ENCODE measurements around the gene SLC9A8.
A peak's percentile ranks its signal among the peaks of the same experiment; 100 is the strongest.

SLC9A8 gene

GRCh38 chr20:49896204-49896603 is 83.6 kb downstream of the SLC9A8 start:
- no peak for DNase-seq

- no peak for DNase-seq
Measured at GRCh38 chr20:49899541-49900383, 87.1 kb downstream of the SLC9A8 start.

GRCh38 chr20:49901588-49901987 is 89.0 kb downstream of the SLC9A8 start:
- no peak for DNase-seq

DNA sequence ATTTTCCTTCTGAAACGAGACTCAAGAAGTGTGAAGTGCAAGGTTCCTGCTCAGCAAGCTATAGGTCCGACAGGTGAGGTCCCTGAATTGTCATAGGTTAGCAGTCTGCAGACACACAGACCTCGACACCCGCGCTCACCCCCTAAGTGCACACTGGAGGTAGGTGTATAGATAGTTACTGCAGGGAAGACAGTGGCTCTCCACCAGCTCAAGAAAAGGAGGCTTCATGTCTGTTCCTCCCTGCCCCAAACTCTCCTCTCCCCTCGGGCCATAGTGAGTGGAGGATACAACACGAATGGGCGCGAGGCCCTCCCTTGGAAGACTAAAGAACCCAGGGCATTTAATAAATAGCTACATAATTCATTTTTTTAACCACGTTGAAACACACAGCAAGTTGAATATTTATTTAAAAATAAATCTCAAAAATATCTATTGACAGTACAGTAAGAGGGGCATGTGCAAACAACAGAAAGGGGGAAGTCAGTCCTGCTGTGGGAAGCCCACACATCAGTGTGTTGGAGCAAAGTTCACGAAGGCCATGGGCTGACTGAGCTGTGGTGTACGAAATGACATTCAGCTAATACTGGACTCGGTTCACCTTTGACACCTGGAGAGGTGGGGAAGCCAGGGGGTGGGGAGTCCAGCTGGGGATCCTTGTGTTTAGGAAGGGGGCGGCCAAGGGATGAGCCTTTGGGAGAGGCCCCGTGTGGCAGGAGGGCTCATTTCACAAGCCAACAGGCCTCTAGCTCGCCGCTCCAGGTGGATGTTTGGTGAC is 92.0 kb downstream of the SLC9A8 start:
- DNase-seq: no peak

- DNase-seq: no peak
Measured at GRCh38 chr20:49905415-49906091, 92.9 kb downstream of the SLC9A8 start.

GRCh38 chr20:49906101-49906604 is 93.5 kb downstream of the SLC9A8 start:
- no peak for DNase-seq

- DNase-seq: no peak
Measured at GRCh38 chr20:49906615-49907154, 94.1 kb downstream of the SLC9A8 start.

DNA sequence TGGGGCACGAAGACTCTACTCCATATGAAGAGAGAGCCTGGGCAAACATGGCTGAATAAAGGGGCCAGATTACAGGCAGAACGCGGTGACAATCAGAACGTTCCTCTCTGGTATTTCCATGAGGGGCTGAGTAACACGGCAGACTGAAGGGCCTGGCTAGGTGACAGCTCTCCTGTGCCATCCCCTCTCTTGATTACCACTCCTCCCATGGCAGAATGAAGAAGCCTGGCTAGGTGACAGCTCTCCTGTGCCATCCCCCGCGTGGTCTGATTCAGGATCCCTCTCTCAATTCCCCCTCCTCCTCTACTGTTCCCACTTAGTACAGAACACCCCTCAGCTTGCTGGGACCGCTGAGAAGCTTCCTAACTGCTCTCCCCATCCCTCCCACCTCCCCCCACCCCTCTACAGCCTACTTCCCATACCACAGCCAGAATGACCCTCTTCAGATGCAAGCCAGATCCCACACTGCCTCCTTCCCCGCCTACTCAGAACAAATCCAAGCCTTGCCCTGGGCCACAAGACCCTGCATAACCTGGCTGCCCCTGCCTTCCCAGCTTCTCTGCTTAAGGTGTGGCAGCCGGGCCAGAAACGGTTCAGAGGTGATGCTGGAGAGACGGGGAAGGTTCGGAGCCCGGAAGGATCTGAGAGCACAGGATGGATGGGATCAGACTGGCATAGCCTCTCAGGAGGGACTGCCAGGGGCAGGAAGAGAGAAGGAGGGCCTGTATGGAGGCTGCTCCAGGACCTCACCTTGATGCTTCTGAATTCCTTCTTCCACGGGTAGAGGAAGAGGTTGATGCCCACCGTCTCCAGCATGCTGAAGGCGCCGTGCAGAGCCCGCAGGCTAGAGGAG is 95.0 kb downstream of the SLC9A8 start:
- DNase-seq: no peak

- DNase-seq: no peak
Measured at GRCh38 chr20:49908258-49908565, 95.6 kb downstream of the SLC9A8 start.

GRCh38 chr20:49909499-49910339 is 97.1 kb downstream of the SLC9A8 start:
- no peak for DNase-seq

GRCh38 chr20:49910340-49910706 is 97.7 kb downstream of the SLC9A8 start:
- no peak for DNase-seq

GRCh38 chr20:49913399-49914047 is 100.9 kb downstream of the SLC9A8 start:
- no peak for DNase-seq

- no peak for DNase-seq
Measured at GRCh38 chr20:49914310-49915117, 101.9 kb downstream of the SLC9A8 start.

GRCh38 chr20:49915118-49915379 is 102.4 kb downstream of the SLC9A8 start:
- no peak for DNase-seq

DNA sequence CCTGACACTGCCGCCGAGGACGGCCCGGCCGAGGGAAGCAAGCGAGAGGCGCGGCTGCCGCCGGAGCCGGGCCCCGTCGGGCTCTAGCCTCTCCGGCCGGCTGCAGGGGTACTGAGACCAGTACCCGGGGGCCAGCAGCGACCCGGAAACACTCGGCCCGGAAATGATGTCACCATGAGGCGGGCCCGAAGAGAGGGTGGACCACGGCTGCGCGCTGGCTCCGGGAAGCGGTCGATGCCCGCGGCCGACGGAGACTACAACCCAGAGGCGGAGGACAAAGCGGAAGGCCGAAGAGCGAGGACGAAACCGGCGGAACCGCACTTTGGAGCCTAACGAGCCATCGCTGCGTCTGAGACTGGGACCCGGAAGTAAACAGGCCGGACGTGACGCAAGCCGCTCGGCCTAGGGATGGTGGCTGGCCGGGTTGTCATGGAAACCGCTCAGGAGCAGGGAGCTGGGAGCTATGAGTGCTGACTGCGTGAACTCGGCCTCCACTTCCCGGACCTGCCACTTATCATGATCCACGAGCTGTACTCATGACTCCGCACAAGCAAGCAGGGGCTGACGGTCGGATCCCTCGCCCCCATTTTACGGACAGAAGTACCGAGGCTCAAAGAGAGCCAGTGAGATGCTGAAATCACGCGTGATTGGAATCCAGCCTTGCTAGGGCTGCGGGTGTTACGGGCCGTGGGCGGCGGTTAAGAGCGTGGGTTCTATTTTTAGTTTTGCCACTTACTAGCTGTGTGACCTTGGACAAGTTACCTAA is 102.9 kb downstream of the SLC9A8 start, which contains the start of gene SPATA2:
Gene SPATA2, minus strand, starts transcription at position 150 of the 766 bp plus-strand sequence. CDS start 7,039 bp downstream, outside the sequence.
- peak; percentile 95 for DNase-seq

DNA sequence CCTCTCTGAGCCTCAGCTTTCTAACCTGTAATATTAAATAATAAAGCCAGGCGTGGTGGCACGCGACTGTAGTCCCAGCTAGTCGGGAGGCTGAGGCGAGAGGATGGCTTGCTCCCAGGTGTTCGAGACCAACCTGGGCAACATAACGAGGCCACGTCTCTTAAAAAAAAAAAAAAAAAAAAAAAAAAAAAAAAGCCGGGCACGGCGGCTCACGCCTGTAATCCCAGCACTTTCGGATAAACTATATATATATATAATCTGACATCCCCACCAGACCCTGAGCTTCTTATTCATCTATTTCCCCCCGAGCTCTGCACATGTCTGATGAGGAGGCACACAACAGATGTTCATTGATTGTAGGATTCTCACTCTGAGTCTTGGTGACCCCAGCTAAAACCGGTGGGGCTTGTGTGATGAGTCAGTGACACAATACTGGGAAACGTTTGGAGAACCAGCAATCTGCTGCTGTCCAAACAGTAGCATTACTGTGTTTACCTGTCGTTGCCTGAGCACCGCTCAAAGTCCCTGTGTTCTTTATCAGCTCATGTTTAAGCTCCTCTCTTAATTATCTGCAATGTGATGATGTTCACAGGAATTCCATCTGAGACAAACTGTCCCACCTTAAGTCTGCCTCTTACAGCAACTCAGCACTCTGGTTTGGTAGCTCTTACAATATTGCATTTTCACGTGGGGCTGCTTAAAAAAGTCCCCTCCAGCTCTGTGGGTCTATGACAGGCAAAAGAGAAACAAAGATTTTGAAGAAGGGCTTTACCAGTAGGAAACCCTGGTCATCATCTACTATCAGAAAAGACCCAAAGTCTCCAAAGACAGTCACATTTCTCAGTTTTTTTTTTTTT is 103.7 kb downstream of the SLC9A8 start:
- peak; percentile 39 for DNase-seq

GRCh38 chr20:49918446-49918845 is 105.8 kb downstream of the SLC9A8 start:
- DNase-seq: no peak

GRCh38 chr20:49919009-49919408 is 106.4 kb downstream of the SLC9A8 start:
- no peak for DNase-seq

Measured in stimulated activated CD4-positive, alpha-beta T cell treated with anti-CD3 and anti-CD28 coated beads, Interleukin-1b, Interleukin-23, amount 100 ng/mL, for 48 hours (primary cell).